Fibroblast of lung (primary cell): Measurements from ENCODE around the gene NEURL1. TPM values are rescaled to one million over a fixed set of nuclear protein-coding genes. Genes with fewer than 3 reads are reported as not detected.

Source experiments
- DNase-seq, 2 donors: peaks; one replicate each; pipeline versions ENCODE4 v3.0.0 to v3.0.0-alpha.2; 2010; ENCODE audit warnings: low read depth in 2 of 2
- H2AFZ ChIP-seq: 2 replicates; pipeline ENCODE4 v1.5.1; 2012; ENCODE audit warnings: low read length, control low read depth, inconsistent platforms
- H3K27ac ChIP-seq: 2 replicates; pipeline ENCODE4 v1.5.1; 2011; ENCODE audit warnings: low read length, control low read depth; ENCODE audit not compliant: insufficient read depth
- H3K27me3 ChIP-seq: 2 replicates; pipeline ENCODE4 v1.5.1; 2011; ENCODE audit warnings: mild to moderate bottlenecking, low read length; ENCODE audit not compliant: control insufficient read depth, insufficient read depth
- H3K36me3 ChIP-seq: 2 replicates; pipeline ENCODE4 v1.5.1; 2011; ENCODE audit warnings: low read length; ENCODE audit not compliant: control insufficient read depth, insufficient read depth
- H3K4me1 ChIP-seq: 2 replicates; pipeline ENCODE4 v1.5.1; 2011; ENCODE audit warnings: low read length; ENCODE audit not compliant: control insufficient read depth, insufficient read depth; ENCODE audit errors: extremely low read depth
- H3K4me2 ChIP-seq: 2 replicates; pipeline ENCODE4 v1.5.1; 2011; ENCODE audit warnings: low read length, control low read depth; ENCODE audit not compliant: insufficient read depth; ENCODE audit errors: extremely low read depth
- H3K4me3 ChIP-seq, 4 experiments: fragments of 200-600 bp in 1 of 4; sonication (generic) in 1 of 4; replicated peaks in 1 of 4; 2 replicates each; pipeline ENCODE4 v1.5.1; 2011 to 2016; ENCODE audit warnings: low read length in 4 of 4, low read depth in 3 of 4, mild to moderate bottlenecking in 3 of 4, control low read depth in 2 of 4, inconsistent platforms in 1 of 4, mixed read lengths in 1 of 4; ENCODE audit not compliant: insufficient read depth in 1 of 4; ENCODE audit errors: control extremely low read depth in 1 of 4
- H3K79me2 ChIP-seq: 2 replicates; pipeline ENCODE4 v1.5.1; 2012; ENCODE audit warnings: mild to moderate bottlenecking, low read length, inconsistent platforms; ENCODE audit not compliant: control insufficient read depth, insufficient read depth
- H3K9ac ChIP-seq: 2 replicates; pipeline ENCODE4 v1.5.1; 2011; ENCODE audit warnings: mild to moderate bottlenecking, low read length, control low read depth; ENCODE audit not compliant: insufficient read depth
- H3K9me3 ChIP-seq: 2 replicates; pipeline ENCODE4 v1.5.1; 2012; ENCODE audit warnings: low read depth, low read length; ENCODE audit not compliant: control insufficient read depth, insufficient read depth
- H4K20me1 ChIP-seq: 2 replicates; pipeline ENCODE4 v1.5.1; 2011; ENCODE audit warnings: low read length; ENCODE audit not compliant: control insufficient read depth, insufficient read depth; ENCODE audit errors: extremely low read depth
- CTCF ChIP-seq, 2 donors: IDR thresholded peaks in 1 of 2; conservative IDR thresholded peaks in 1 of 2; 1 replicate in 1 of 2; 2 replicates in 1 of 2; pipeline ENCODE4 v1.5.1; 2011 to 2012; ENCODE audit warnings: low read length in 2 of 2, control low read depth in 1 of 2, inconsistent platforms in 1 of 2, low read depth in 1 of 2, mild to moderate bottlenecking in 1 of 2
- EZH2 ChIP-seq: IDR thresholded peaks from 2 replicates; pipeline ENCODE4 v1.5.1; 2012; ENCODE audit warnings: low read length, control low read depth, mild to moderate bottlenecking; ENCODE audit errors: missing control alignments
- polyA plus RNA-seq, 2 donors: library from polyadenylated mRNA; depleted of rRNA in 1 of 2; stranded (reverse) in 1 of 2; unstranded in 1 of 2; fragments of >200 nt; gene quantifications; 2 replicates each; pipeline ENCODE4 v1.2.1, GENCODE V29; 2011 to 2012; ENCODE audit warnings: missing spikeins in 1 of 2
- total RNA-seq: library from RNA; depleted of rRNA; stranded (reverse); fragments of >200 nt; gene quantifications from 2 replicates; pipeline ENCODE4 v1.2.1, GENCODE V29; 2014

Gene NEURL1
- total and polyA plus RNA-seq, 2 donors (not counting 1 experiment from before 2014, with no cell fraction given), result 0.12 TPM; not detected in 1

GRCh38 chr10:103569896-103570295, 76.4 kb downstream of the NEURL1 start:
- H3K36me3 ChIP-seq, result no peaks in the 10 kb centered on the region
- DNase-seq, result no peak
- no peaks in the 10 kb centered on the region for H4K20me1 ChIP-seq
- H3K79me2 ChIP-seq, result no peaks in the 10 kb centered on the region
- H3K4me2 ChIP-seq, result no peak overlapping the region
- H3K4me3 ChIP-seq, result no peak overlapping the region
- no peaks in the 10 kb centered on the region for H3K4me1 ChIP-seq
- no peak overlapping the region for H2AFZ ChIP-seq
- H3K9me3 ChIP-seq, result no peaks in the 10 kb centered on the region
- no peak overlapping the region for H3K9ac ChIP-seq
- no peak overlapping the region for H3K27ac ChIP-seq
- TF ChIP-seq EZH2, result no peak
- no peak for TF ChIP-seq CTCF (conservative IDR thresholded peaks at IDR 0.05 in 1 of 2, IDR thresholded peaks at IDR 0.05 in 1 of 2; ENCODE audit: low read depth in 1 of 2, low read length in 2 of 2)
- peaks cover 9% of the 10 kb centered on the region for H3K27me3 ChIP-seq

- Histone ChIP-seq H3K36me3 (no peaks in the 10 kb centered on the region), H3K9me3 (no peaks in the 10 kb centered on the region), H3K27me3 (peaks cover 12% of the 10 kb centered on the region), H3K4me1 (no peaks in the 10 kb centered on the region), H3K27ac (no peak overlapping the region), H3K9ac (no peak overlapping the region), H4K20me1 (no peaks in the 10 kb centered on the region), H2AFZ (no peak overlapping the region), H3K4me2 (no peak overlapping the region), H3K79me2 (no peaks in the 10 kb centered on the region), H3K4me3 (no peak overlapping the region)
- DNase-seq, result no peak
- TF ChIP-seq CTCF (conservative IDR thresholded peaks at IDR 0.05 in 1 of 2, IDR thresholded peaks at IDR 0.05 in 1 of 2; ENCODE audit: low read depth in 1 of 2, low read length in 2 of 2) (no peak), EZH2 (no peak)
Observed at GRCh38 chr10:103570844-103571655, 77.5 kb downstream of the NEURL1 start.

- TF ChIP-seq CTCF (conservative IDR thresholded peaks at IDR 0.05 in 1 of 2, IDR thresholded peaks at IDR 0.05 in 1 of 2; ENCODE audit: low read depth in 1 of 2, low read length in 2 of 2) (no peak), EZH2 (no peak)
- H3K4me1 ChIP-seq, result no peaks in the 10 kb centered on the region
- H3K4me3 ChIP-seq, result no peak overlapping the region
- DNase-seq, result no peak
- no peaks in the 10 kb centered on the region for H3K36me3 ChIP-seq
- no peaks in the 10 kb centered on the region for H3K79me2 ChIP-seq
- H3K9me3 ChIP-seq, result no peaks in the 10 kb centered on the region
- H3K27me3 ChIP-seq, result peaks cover 15% of the 10 kb centered on the region
- no peak overlapping the region for H3K4me2 ChIP-seq
- H3K9ac ChIP-seq, result no peak overlapping the region
- H3K27ac ChIP-seq, result no peak overlapping the region
- no peaks in the 10 kb centered on the region for H4K20me1 ChIP-seq
- H2AFZ ChIP-seq, result no peak overlapping the region
Observed at GRCh38 chr10:103571656-103571975, 78.1 kb downstream of the NEURL1 start.
